ENCODE data around the gene ELK4. TPM values are rescaled to one million over a fixed set of nuclear protein-coding genes. Genes with fewer than 3 reads are reported as not detected.

ELK4 gene
- total RNA-seq, 1 donor from 2014 or later: 36.3 TPM

DNA sequence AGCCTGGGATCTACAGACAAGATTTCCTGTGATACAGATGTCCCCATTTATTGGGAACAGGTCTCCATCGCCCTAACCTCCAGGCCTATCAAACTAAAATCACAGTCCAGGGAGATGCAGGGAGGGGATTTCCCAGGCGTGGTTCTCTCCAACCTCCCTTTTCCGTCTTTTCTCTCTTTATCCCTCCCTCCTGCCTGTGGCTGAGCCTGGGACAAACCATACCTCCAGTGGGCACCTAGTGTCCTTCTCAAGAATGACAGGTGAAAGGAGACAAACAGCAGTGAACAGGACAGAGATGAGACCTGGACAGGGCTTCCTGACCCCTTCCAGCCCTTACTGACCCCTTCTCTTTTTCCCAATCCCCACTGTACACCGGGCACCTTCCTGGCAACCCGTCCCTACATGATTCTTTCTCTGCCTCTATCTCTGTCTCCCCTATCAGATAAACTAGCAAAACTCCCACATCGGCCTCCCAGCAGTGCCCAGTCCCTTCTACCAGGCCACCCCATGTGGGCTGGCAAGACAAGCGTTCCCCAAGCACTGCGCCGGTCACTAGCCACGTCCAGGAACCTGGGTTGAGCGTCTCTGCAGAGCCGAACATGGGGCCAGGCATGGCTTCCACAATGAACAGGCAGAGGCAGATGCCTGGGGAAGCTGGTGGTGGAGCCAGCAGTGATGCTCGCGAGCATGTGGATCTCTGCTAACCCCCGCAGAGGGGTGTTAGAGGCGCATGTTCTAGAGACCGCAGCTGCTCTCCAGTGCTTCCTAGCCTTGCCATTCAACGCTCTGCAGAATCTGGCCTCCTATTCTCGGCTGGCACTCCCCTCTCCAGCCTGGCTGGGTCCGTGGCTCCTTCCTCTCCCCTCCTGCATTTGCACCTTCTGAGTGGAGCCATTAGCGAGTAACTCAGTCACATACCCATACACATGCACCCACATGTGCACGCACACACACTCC lies 54.7 kb downstream of the ELK4 start:
- no peak for DNase-seq
- H3K27me3 ChIP-seq (ENCODE audit: low read depth): peaks cover 48% of the 10 kb centered on the region
- H3K4me1 ChIP-seq: peaks cover 2% of the 10 kb centered on the region
- no peaks in the 10 kb centered on the region for H3K9me3 ChIP-seq (replicated peaks)
- TF ChIP-seq, protein P1, sequence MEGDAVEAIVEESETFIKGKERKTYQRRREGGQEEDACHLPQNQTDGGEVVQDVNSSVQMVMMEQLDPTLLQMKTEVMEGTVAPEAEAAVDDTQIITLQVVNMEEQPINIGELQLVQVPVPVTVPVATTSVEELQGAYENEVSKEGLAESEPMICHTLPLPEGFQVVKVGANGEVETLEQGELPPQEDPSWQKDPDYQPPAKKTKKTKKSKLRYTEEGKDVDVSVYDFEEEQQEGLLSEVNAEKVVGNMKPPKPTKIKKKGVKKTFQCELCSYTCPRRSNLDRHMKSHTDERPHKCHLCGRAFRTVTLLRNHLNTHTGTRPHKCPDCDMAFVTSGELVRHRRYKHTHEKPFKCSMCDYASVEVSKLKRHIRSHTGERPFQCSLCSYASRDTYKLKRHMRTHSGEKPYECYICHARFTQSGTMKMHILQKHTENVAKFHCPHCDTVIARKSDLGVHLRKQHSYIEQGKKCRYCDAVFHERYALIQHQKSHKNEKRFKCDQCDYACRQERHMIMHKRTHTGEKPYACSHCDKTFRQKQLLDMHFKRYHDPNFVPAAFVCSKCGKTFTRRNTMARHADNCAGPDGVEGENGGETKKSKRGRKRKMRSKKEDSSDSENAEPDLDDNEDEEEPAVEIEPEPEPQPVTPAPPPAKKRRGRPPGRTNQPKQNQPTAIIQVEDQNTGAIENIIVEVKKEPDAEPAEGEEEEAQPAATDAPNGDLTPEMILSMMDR (IDR thresholded peaks at IDR 0.05; ENCODE audit: borderline replicate concordance): no peak
- no peak overlapping the region for H3K27ac ChIP-seq (replicated peaks)
- no peaks in the 10 kb centered on the region for H3K36me3 ChIP-seq
- no peak overlapping the region for H3K4me3 ChIP-seq
- intact Hi-C loops (cut with micrococcal nuclease): no loop called here

DNA sequence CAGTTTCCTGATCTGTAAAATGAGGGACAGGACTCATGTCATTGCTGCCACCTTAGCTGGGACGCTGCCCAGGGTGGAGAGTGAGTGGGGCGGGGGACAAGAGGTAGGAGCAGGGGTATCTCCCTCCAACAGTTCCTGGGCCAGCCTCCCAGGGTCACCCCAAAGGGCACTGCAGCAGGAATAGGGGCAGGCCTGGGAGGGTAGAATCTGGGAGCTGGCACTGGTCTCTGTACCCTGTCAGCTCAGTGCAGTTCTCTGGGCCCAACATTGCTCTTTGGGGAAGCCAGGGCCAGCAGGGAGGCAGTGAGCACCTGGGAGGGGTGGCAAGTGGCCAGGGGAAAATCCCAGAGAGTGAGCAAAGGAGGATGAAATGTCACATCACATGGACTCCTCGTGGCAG lies 55.8 kb downstream of the ELK4 start:
- no peak for DNase-seq
- Histone ChIP-seq H3K4me3 (no peak overlapping the region), H3K36me3 (no peaks in the 10 kb centered on the region), H3K4me1 (no peaks in the 10 kb centered on the region), H3K9me3 (replicated peaks) (no peaks in the 10 kb centered on the region), H3K27ac (replicated peaks) (no peak overlapping the region), H3K27me3 (ENCODE audit: low read depth) (peaks cover 45% of the 10 kb centered on the region)
- TF ChIP-seq, protein P1 (IDR thresholded peaks at IDR 0.05; ENCODE audit: borderline replicate concordance): no peak
- intact Hi-C loops (cut with micrococcal nuclease): no loop called here

DNA sequence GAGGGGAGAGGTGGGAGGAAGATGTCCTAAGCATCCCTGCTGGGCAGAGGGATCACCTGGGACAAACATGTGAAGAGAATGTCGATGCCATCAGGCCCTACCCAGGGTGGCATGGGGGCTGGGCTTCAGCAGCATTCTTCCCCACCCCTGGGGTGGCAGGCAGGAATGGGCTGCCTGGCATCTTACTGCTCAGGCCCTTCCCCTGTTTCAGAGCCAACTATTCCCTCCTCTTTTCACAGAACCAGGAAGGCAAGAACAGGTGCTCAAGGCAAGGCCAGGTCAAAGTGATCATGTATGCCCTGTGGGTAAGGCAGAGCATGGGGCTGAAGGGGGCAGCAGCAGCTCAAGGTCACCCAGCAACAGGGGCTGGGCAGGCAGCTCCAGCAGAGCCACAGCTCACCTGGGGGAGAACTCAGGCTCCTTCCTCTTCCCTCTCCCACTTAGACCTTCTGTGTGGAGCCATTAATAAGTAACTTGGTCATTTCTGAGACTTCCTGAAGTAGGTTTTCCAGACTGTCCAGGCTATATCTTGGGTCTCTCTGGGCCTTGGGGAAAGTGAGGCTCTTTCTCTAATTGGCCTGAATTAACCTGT lies 56.4 kb downstream of the ELK4 start:
- intact Hi-C loops (cut with micrococcal nuclease): no loop called here
- Histone ChIP-seq H3K4me3 (no peak overlapping the region), H3K9me3 (replicated peaks) (no peaks in the 10 kb centered on the region), H3K27me3 (ENCODE audit: low read depth) (peaks cover 42% of the 10 kb centered on the region), H3K27ac (replicated peaks) (no peak overlapping the region), H3K36me3 (no peaks in the 10 kb centered on the region), H3K4me1 (no peaks in the 10 kb centered on the region)
- no peak for DNase-seq
- TF ChIP-seq, protein P1 (IDR thresholded peaks at IDR 0.05; ENCODE audit: borderline replicate concordance): no peak

DNA sequence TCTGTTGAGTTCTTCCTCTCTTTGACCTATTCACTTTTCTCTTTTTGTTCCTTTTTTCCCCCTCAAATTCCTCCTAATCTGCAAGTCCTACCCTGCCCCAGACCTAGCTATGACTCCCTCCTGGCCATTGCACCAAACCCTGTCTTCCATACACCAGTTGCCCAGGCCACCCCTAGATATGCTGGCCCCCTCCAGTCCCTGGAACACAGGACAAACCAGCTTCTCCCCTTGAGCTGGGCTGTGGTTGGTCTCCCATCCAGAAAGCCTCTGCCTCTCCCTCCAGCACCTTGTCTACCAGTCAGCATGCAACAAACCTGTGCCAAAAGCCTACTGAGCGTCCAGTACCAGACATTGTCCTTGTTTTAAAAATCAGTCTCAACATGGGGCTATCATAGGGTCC lies 59.4 kb downstream of the ELK4 start:
- intact Hi-C loops (cut with micrococcal nuclease): no loop called here
- peaks cover 8% of the 10 kb centered on the region for H3K4me1 ChIP-seq
- TF ChIP-seq, protein P1 (IDR thresholded peaks at IDR 0.05; ENCODE audit: borderline replicate concordance): no peak
- peaks cover 44% of the 10 kb centered on the region for H3K27me3 ChIP-seq (ENCODE audit: low read depth)
- no peak for DNase-seq
- H3K36me3 ChIP-seq: no peaks in the 10 kb centered on the region
- no peak overlapping the region for H3K4me3 ChIP-seq
- no peak overlapping the region for H3K27ac ChIP-seq (replicated peaks)
- H3K9me3 ChIP-seq (replicated peaks): no peaks in the 10 kb centered on the region

DNA sequence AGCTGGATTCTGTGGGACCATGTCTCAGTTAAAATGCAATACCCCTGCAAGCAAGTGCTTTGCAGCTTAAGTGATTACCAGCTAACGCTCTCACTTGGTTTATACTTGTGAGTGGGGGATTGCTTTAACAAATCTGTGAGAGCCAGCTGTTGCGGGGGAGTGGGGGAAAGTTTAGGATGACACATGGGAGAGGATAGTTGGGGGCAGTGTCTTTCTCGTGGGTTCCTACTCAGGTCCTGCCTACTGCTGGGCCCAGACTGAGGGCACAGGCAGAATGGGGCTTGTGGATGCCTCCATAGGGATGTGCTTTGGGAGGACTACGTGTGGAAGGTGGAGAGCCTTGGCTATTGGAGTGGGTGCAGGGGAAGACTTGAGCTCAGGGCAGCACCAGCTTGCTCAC lies 60.1 kb downstream of the ELK4 start:
- Histone ChIP-seq H3K27ac (replicated peaks) (no peak overlapping the region), H3K4me1 (peaks cover 8% of the 10 kb centered on the region), H3K36me3 (no peaks in the 10 kb centered on the region), H3K4me3 (no peak overlapping the region), H3K9me3 (replicated peaks) (no peaks in the 10 kb centered on the region), H3K27me3 (ENCODE audit: low read depth) (peaks cover 48% of the 10 kb centered on the region)
- TF ChIP-seq, protein P1 (IDR thresholded peaks at IDR 0.05; ENCODE audit: borderline replicate concordance): no peak
- DNase-seq: no peak
- intact Hi-C loops (cut with micrococcal nuclease): no loop called here
